CD4-positive, CD25-positive, alpha-beta regulatory T cell (primary cell): Measurements from ENCODE around the gene TRIM42. TPM values are rescaled to one million over a fixed set of nuclear protein-coding genes. Genes with fewer than 3 reads are reported as not detected.

ENCODE experiments used
- ATAC-seq, 2 donors: fragments of 150-1000 bp; cut with Tn5 transposase; one replicate each; pipeline ENCODE4 v1.10.0; 2021; ENCODE audit warnings: low read depth in 2 of 2, moderate number of reproducible peaks in 2 of 2, moderate library complexity in 1 of 2
- DNase-seq, 3 donors: peaks; one replicate each; pipeline versions ENCODE4 v3.0.0 to v3.0.0-alpha.2; 2012 to 2022; ENCODE audit warnings: mixed read lengths in 1 of 3
- H3K27ac ChIP-seq: one replicate; pipeline ENCODE4 v1.7.0; 2013; ENCODE audit warnings: mild to moderate bottlenecking, low read length; ENCODE audit not compliant: insufficient read depth, poor library complexity, severe bottlenecking
- H3K27me3 ChIP-seq: one replicate; pipeline ENCODE4 v1.7.0; 2013; ENCODE audit warnings: low read length; ENCODE audit not compliant: control insufficient read depth, insufficient read depth
- H3K36me3 ChIP-seq: one replicate; pipeline ENCODE4 v1.7.0; 2013; ENCODE audit warnings: mild to moderate bottlenecking, low read length, moderate library complexity; ENCODE audit not compliant: control insufficient read depth, insufficient read depth
- H3K4me1 ChIP-seq: 2 replicates; pipeline ENCODE4 v1.7.0; 2013; ENCODE audit warnings: mild to moderate bottlenecking, low read length; ENCODE audit not compliant: insufficient read depth, control insufficient read depth, poor library complexity, severe bottlenecking
- H3K4me3 ChIP-seq: one replicate; pipeline ENCODE4 v1.7.0; 2013; ENCODE audit warnings: low read depth, mild to moderate bottlenecking, low read length, moderate library complexity
- H3K9me3 ChIP-seq, 2 experiments: 1 replicate in 1 of 2; 2 replicates in 1 of 2; pipeline ENCODE4 v1.7.0; 2013; ENCODE audit warnings: low read length in 2 of 2, mild to moderate bottlenecking in 1 of 2, moderate library complexity in 1 of 2; ENCODE audit not compliant: control insufficient read depth in 2 of 2
- H3K27ac Mint-ChIP-seq, 3 donors: one replicate each; pipeline ENCODE4 v1.8.0; 2020 to 2022; ENCODE audit warnings: mild to moderate bottlenecking in 3 of 3, mixed read lengths in 3 of 3, moderate library complexity in 2 of 3
- H3K27me3 Mint-ChIP-seq: one replicate; pipeline ENCODE4 v1.8.0; 2022; ENCODE audit warnings: mild to moderate bottlenecking, mixed read lengths
- H3K36me3 Mint-ChIP-seq: one replicate; pipeline ENCODE4 v1.8.0; 2020; ENCODE audit warnings: mixed read lengths
- H3K4me1 Mint-ChIP-seq, 4 donors: one replicate each; pipeline ENCODE4 v1.8.0; 2020 to 2022; ENCODE audit warnings: mixed read lengths in 4 of 4, mild to moderate bottlenecking in 1 of 4
- H3K4me3 Mint-ChIP-seq, 4 donors: one replicate each; pipeline ENCODE4 v1.8.0; 2020 to 2022; ENCODE audit warnings: mild to moderate bottlenecking in 4 of 4, mixed read lengths in 4 of 4, moderate library complexity in 3 of 4
- H3K9me3 Mint-ChIP-seq, 7 donors: one replicate each; pipeline ENCODE4 v1.8.0; 2020 to 2022; ENCODE audit warnings: mixed read lengths in 7 of 7, mild to moderate bottlenecking in 3 of 7, moderate library complexity in 2 of 7
- polyA plus RNA-seq, 4 donors: library from polyadenylated mRNA; unstranded; fragments of 300-500 nt; fragmentation: Illumina TruSeq; gene quantifications; one replicate each; pipeline ENCODE4 v1.2.3, GENCODE V29; 2021
- total RNA-seq: library from RNA; stranded (reverse); gene quantifications from one replicate; pipeline ENCODE4 v1.2.3, GENCODE V29; 2022

TRIM42 gene
- total and polyA plus RNA-seq, 5 donors from 2014 or later: not detected

- DNase-seq: no peak
- no peaks in the 10 kb centered on the region for H3K4me1 Mint-ChIP-seq
- H3K27ac Mint-ChIP-seq: no peak overlapping the region
These were observed 26.6 kb upstream of the TRIM42 start for GRCh38 chr3:140651287-140651686.

GRCh38 chr3:140655678-140656077 lies 22.2 kb upstream of the TRIM42 start:
- DNase-seq: no peak
- H3K27me3 Mint-ChIP-seq: no peaks in the 10 kb centered on the region
- ATAC-seq: no peak

More at GRCh38 chr3:140651287-140651686, 26.6 kb upstream of the TRIM42 start:
- Mint-ChIP-seq H3K27me3 (no peaks in the 10 kb centered on the region), H3K4me3 (no peak overlapping the region), H3K36me3 (no peaks in the 10 kb centered on the region), H3K9me3 (peaks cover 0 to 9% (median 2%) of the 10 kb centered on the region in 7 donors)
- no peaks in the 10 kb centered on the region for H3K4me1 ChIP-seq
- ATAC-seq: no peak
- H3K4me3 ChIP-seq: no peak overlapping the region
- H3K36me3 ChIP-seq: no peaks in the 10 kb centered on the region
- no peaks in the 10 kb centered on the region for H3K27me3 ChIP-seq
- no peaks in the 10 kb centered on the region for H3K9me3 ChIP-seq
- H3K27ac ChIP-seq: no peak overlapping the region

GRCh38 chr3:140664111-140664510 lies 13.8 kb upstream of the TRIM42 start:
- Mint-ChIP-seq H3K4me1 (no peaks in the 10 kb centered on the region), H3K9me3 (peaks cover 2 to 15% (median 6%) of the 10 kb centered on the region in 7 donors)

More at GRCh38 chr3:140655678-140656077, 22.2 kb upstream of the TRIM42 start:
- no peak overlapping the region for H3K27ac ChIP-seq
- no peaks in the 10 kb centered on the region for H3K27me3 ChIP-seq
- no peak overlapping the region for H3K4me3 ChIP-seq
- Mint-ChIP-seq H3K4me3 (no peak overlapping the region), H3K4me1 (no peaks in the 10 kb centered on the region), H3K9me3 (peaks cover 2 to 6% (median 5%) of the 10 kb centered on the region in 7 donors), H3K27ac (no peak overlapping the region), H3K36me3 (no peaks in the 10 kb centered on the region)
- no peaks in the 10 kb centered on the region for H3K4me1 ChIP-seq
- no peaks in the 10 kb centered on the region for H3K36me3 ChIP-seq
- no peaks in the 10 kb centered on the region for H3K9me3 ChIP-seq

GRCh38 chr3:140682586-140682985 lies 4.7 kb downstream of the TRIM42 start:
- H3K9me3 Mint-ChIP-seq: peaks cover 0 to 2% (median 0%) of the 10 kb centered on the region in 7 donors
- H3K36me3 ChIP-seq: no peaks in the 10 kb centered on the region
- DNase-seq: no peak
- no peaks in the 10 kb centered on the region for H3K4me1 ChIP-seq
- no peaks in the 10 kb centered on the region for H3K9me3 ChIP-seq
- no peaks in the 10 kb centered on the region for H3K36me3 Mint-ChIP-seq
- no peak overlapping the region for H3K27ac Mint-ChIP-seq
- H3K27me3 Mint-ChIP-seq: no peaks in the 10 kb centered on the region
- no peak overlapping the region for H3K27ac ChIP-seq
- no peaks in the 10 kb centered on the region for H3K4me1 Mint-ChIP-seq
- H3K4me3 Mint-ChIP-seq: no peak overlapping the region
- no peak overlapping the region for H3K4me3 ChIP-seq
- H3K27me3 ChIP-seq: no peaks in the 10 kb centered on the region
- ATAC-seq: no peak

More at GRCh38 chr3:140664111-140664510, 13.8 kb upstream of the TRIM42 start:
- Histone ChIP-seq H3K36me3 (no peaks in the 10 kb centered on the region), H3K27ac (no peak overlapping the region), H3K27me3 (no peaks in the 10 kb centered on the region), H3K4me3 (no peak overlapping the region), H3K9me3 (no peaks in the 10 kb centered on the region), H3K4me1 (no peaks in the 10 kb centered on the region)
- ATAC-seq (no peak), DNase-seq (no peak)
- H3K4me3 Mint-ChIP-seq: no peak overlapping the region
- H3K27ac Mint-ChIP-seq: no peak overlapping the region
- no peaks in the 10 kb centered on the region for H3K27me3 Mint-ChIP-seq
- H3K36me3 Mint-ChIP-seq: no peaks in the 10 kb centered on the region

GRCh38 chr3:140686128-140686527 lies 8.3 kb downstream of the TRIM42 start:
- DNase-seq (no peak), ATAC-seq (no peak)
- H3K4me1 Mint-ChIP-seq: no peaks in the 10 kb centered on the region
- H3K27ac Mint-ChIP-seq: no peak overlapping the region
- H3K4me3 ChIP-seq: no peak overlapping the region
- H3K9me3 ChIP-seq: no peaks in the 10 kb centered on the region
- no peaks in the 10 kb centered on the region for H3K36me3 ChIP-seq
- H3K27me3 Mint-ChIP-seq: no peaks in the 10 kb centered on the region
- H3K36me3 Mint-ChIP-seq: no peaks in the 10 kb centered on the region
- no peak overlapping the region for H3K4me3 Mint-ChIP-seq
- H3K4me1 ChIP-seq: no peaks in the 10 kb centered on the region
- H3K27me3 ChIP-seq: no peaks in the 10 kb centered on the region
- no peak overlapping the region for H3K27ac ChIP-seq
- H3K9me3 Mint-ChIP-seq: peaks cover 0 to 5% (median 0%) of the 10 kb centered on the region in 7 donors

- no peak for DNase-seq
- Mint-ChIP-seq H3K4me3 (no peak overlapping the region), H3K9me3 (peaks cover 0 to 5% (median 0%) of the 10 kb centered on the region in 7 donors), H3K36me3 (no peaks in the 10 kb centered on the region), H3K27me3 (no peaks in the 10 kb centered on the region), H3K27ac (no peak overlapping the region), H3K4me1 (no peaks in the 10 kb centered on the region)
- H3K36me3 ChIP-seq: no peaks in the 10 kb centered on the region
- H3K27ac ChIP-seq: no peak overlapping the region
- H3K4me1 ChIP-seq: no peaks in the 10 kb centered on the region
- no peaks in the 10 kb centered on the region for H3K27me3 ChIP-seq
- no peak overlapping the region for H3K4me3 ChIP-seq
- H3K9me3 ChIP-seq: no peaks in the 10 kb centered on the region
- ATAC-seq: no peak
These were observed 9.1 kb downstream of the TRIM42 start for GRCh38 chr3:140686948-140687347.

- no peaks in the 10 kb centered on the region for H3K27me3 Mint-ChIP-seq
- no peak for DNase-seq
- H3K4me1 Mint-ChIP-seq: no peaks in the 10 kb centered on the region
- no peaks in the 10 kb centered on the region for H3K4me1 ChIP-seq
- no peaks in the 10 kb centered on the region for H3K36me3 Mint-ChIP-seq
- H3K27ac Mint-ChIP-seq: no peak overlapping the region
- H3K9me3 ChIP-seq: no peaks in the 10 kb centered on the region
- H3K9me3 Mint-ChIP-seq: no peaks in the 10 kb centered on the region
- no peak overlapping the region for H3K27ac ChIP-seq
- no peaks in the 10 kb centered on the region for H3K36me3 ChIP-seq
- H3K27me3 ChIP-seq: no peaks in the 10 kb centered on the region
- no peak overlapping the region for H3K4me3 Mint-ChIP-seq
- no peak for ATAC-seq
- no peak overlapping the region for H3K4me3 ChIP-seq
These were observed 17.6 kb downstream of the TRIM42 start for GRCh38 chr3:140695361-140696061.
